Measurements from ENCODE around the gene AVPR2.

DNA sequence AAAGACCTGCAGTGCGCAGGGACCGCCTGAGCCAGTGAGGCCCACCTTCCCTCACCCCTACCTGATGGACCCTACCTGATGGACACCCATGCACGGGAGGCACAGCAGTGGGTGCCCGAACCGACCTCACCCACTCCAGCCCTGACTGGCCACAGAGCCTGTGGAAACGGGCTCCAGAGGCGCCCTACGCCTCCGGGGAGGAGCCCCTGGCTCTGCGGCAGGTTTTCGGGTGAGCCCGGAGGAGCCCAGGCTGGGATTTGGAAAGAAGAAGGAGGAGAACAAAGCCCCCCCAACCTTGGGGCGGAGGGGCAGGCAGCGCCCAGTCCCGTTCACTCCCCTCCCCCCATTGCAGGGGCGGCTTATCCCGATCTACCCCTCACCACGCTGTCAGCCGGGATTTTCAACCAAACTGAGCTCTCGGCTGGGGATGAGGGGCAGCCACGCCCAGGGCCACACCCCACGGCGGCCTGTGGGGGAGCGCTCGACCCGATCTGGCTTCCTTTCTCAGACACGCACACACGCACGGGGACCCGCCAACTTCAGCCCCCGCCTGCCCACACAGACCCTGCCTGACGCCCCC lies 19.2 kb upstream of the AVPR2 start:
- TF ChIP-seq, protein P1, sequence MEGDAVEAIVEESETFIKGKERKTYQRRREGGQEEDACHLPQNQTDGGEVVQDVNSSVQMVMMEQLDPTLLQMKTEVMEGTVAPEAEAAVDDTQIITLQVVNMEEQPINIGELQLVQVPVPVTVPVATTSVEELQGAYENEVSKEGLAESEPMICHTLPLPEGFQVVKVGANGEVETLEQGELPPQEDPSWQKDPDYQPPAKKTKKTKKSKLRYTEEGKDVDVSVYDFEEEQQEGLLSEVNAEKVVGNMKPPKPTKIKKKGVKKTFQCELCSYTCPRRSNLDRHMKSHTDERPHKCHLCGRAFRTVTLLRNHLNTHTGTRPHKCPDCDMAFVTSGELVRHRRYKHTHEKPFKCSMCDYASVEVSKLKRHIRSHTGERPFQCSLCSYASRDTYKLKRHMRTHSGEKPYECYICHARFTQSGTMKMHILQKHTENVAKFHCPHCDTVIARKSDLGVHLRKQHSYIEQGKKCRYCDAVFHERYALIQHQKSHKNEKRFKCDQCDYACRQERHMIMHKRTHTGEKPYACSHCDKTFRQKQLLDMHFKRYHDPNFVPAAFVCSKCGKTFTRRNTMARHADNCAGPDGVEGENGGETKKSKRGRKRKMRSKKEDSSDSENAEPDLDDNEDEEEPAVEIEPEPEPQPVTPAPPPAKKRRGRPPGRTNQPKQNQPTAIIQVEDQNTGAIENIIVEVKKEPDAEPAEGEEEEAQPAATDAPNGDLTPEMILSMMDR (IDR thresholded peaks at IDR 0.05), result no peak
- no peak for TF ChIP-seq EP300 (IDR thresholded peaks at IDR 0.05)
